K562 (cell line): Measurements from ENCODE around the gene CALR3. TPM values are rescaled to one million over a fixed set of nuclear protein-coding genes. Genes with fewer than 3 reads are reported as not detected.

Source experiments
- ARID1B ChIP-seq: fragments of 450-650 bp; IDR thresholded peaks from 2 replicates; pipeline ENCODE4 v1.6.1; 2016; ENCODE audit warnings: antibody characterized with exemption, mild to moderate bottlenecking, inconsistent platforms
- CBX3 ChIP-seq, 2 experiments: IDR thresholded peaks; 1 replicate in 1 of 2; 2 replicates in 1 of 2; pipeline ENCODE4 v1.6.1; 2012; ENCODE audit warnings: inconsistent platforms in 2 of 2, low read length in 2 of 2, borderline replicate concordance in 1 of 2, control low read depth in 1 of 2
- CTBP1 ChIP-seq: fragments of 450-650 bp; IDR thresholded peaks from 2 replicates; pipeline ENCODE4 v1.6.1; 2016; ENCODE audit warnings: borderline replicate concordance
- FOXA3 ChIP-seq, 2 experiments: fragments of 450-650 bp in 1 of 2; sonication (generic) in 1 of 2; formaldehyde crosslinking; IDR thresholded peaks in 1 of 2; conservative IDR thresholded peaks in 1 of 2; 2 replicates each; pipeline versions ENCODE4 v1.4.0 to v1.8.0; 2020 to 2022; ENCODE audit warnings: mild to moderate bottlenecking in 2 of 2, missing genetic modification reagents in 1 of 2
- MAFK ChIP-seq: IDR thresholded peaks from 2 replicates; pipeline ENCODE4 v1.6.1; 2011; ENCODE audit warnings: low read length, improper control_type of control experiment
- MYC ChIP-seq, 2 experiments: fragments of 250-450 bp in 1 of 2; sonication (Bioruptor Pico) in 1 of 2; IDR thresholded peaks; 2 replicates each; pipeline versions ENCODE4 v1.5.1 to v1.6.1; 2012 to 2021; ENCODE audit warnings: low read depth in 2 of 2, borderline replicate concordance in 1 of 2, improper control_type of control experiment in 1 of 2, low read length in 1 of 2, mild to moderate bottlenecking in 1 of 2, moderate library complexity in 1 of 2
- NR2C2 ChIP-seq, 2 experiments: fragments of 200-800 bp in 1 of 2; sonication (Bioruptor generic) in 1 of 2; sonication (generic) in 1 of 2; formaldehyde crosslinking in 1 of 2; IDR thresholded peaks; 2 replicates each; pipeline versions ENCODE4 v1.6.1 to v1.8.0; 2016 to 2022; ENCODE audit warnings: mild to moderate bottlenecking in 1 of 2, missing compliant biosample characterization in 1 of 2, missing genetic modification characterization in 1 of 2, missing genetic modification reagents in 1 of 2
- PML ChIP-seq: IDR thresholded peaks from 2 replicates; pipeline ENCODE4 v1.6.1; 2012; ENCODE audit warnings: low read length, inconsistent platforms
- RCOR1 ChIP-seq, 2 experiments: IDR thresholded peaks; 2 replicates each; pipeline ENCODE4 v1.6.1; 2012; ENCODE audit warnings: low read depth in 2 of 2, low read length in 2 of 2, borderline replicate concordance in 1 of 2, improper control_type of control experiment in 1 of 2
- RERE ChIP-seq: sonication (generic); formaldehyde crosslinking; IDR thresholded peaks from 2 replicates; pipeline ENCODE4 v1.8.0; 2023; ENCODE audit warnings: missing genetic modification reagents, mild to moderate bottlenecking, borderline replicate concordance
- SMARCA4 ChIP-seq: fragments of 450-650 bp; IDR thresholded peaks from 2 replicates; pipeline ENCODE4 v1.6.1; 2016
- SMARCE1 ChIP-seq: fragments of 450-650 bp; IDR thresholded peaks from 2 replicates; pipeline ENCODE4 v1.7.1; 2016; ENCODE audit warnings: mild to moderate bottlenecking
- TAL1 ChIP-seq: fragments of 450-650 bp; IDR thresholded peaks from 2 replicates; pipeline ENCODE4 v1.6.1; 2016; ENCODE audit warnings: mild to moderate bottlenecking
- TBL1XR1 ChIP-seq, 2 experiments: IDR thresholded peaks; 2 replicates each; pipeline ENCODE4 v1.6.1; 2012; ENCODE audit warnings: improper control_type of control experiment in 2 of 2, low read length in 2 of 2, mild to moderate bottlenecking in 1 of 2
- TEAD2 ChIP-seq: fragments of 450-650 bp; IDR thresholded peaks from 2 replicates; pipeline ENCODE4 v1.6.1; 2016; ENCODE audit warnings: missing genetic modification characterization, control low read depth, missing compliant biosample characterization
- TEAD4 ChIP-seq, 2 experiments: sonication (generic) in 1 of 2; formaldehyde crosslinking in 1 of 2; IDR thresholded peaks; 2 replicates each; pipeline versions ENCODE4 v1.6.1 to v1.8.0; 2012 to 2022; ENCODE audit warnings: borderline replicate concordance in 1 of 2, inconsistent platforms in 1 of 2, low read length in 1 of 2, mild to moderate bottlenecking in 1 of 2, missing genetic modification reagents in 1 of 2
- ZSCAN29 ChIP-seq: fragments of 450-650 bp; IDR thresholded peaks from 2 replicates; pipeline ENCODE4 v1.6.1; 2017
- polyA plus RNA-seq, 8 experiments: library from polyadenylated mRNA; depleted of rRNA in 4 of 8; stranded (reverse) in 5 of 8; unstranded in 3 of 8; fragments of >200 nt; fragmentation: Nextera tagmentation in 2 of 8; fragmentation: Illumina TruSeq in 1 of 8; extraction: Ambion mirVana in 2 of 8; extraction: Trizol in 1 of 8; gene quantifications; 2 replicates each; pipeline versions ENCODE4 v1.2.1 to v1.2.3, GENCODE V29; 2011 to 2014; ENCODE audit warnings: inconsistent platforms in 1 of 8, missing spikeins in 1 of 8
- total RNA-seq, 7 experiments: library from RNA; depleted of rRNA in 6 of 7; stranded (reverse); fragments of >200 nt in 6 of 7; fragmentation: Illumina TruSeq in 2 of 7; extraction: Trizol in 2 of 7; gene quantifications; 2 replicates each; pipeline versions ENCODE4 v1.2.1 to v1.2.3, GENCODE V29; 2011 to 2021; ENCODE audit warnings: low replicate concordance in 1 of 7
- TF ChIP-seq, protein P1 (sequence below), 3 experiments: fragments of 200-800 bp in 1 of 3; sonication (Bioruptor generic) in 1 of 3; sonication (generic) in 1 of 3; formaldehyde crosslinking in 1 of 3; IDR thresholded peaks; 2 replicates each; pipeline versions ENCODE4 v1.6.1 to v1.8.0; 2016 to 2022; ENCODE audit warnings: mild to moderate bottlenecking in 2 of 3, missing compliant biosample characterization in 2 of 3, missing genetic modification characterization in 2 of 3, missing genetic modification reagents in 1 of 3

CALR3 gene
- total and polyA plus RNA-seq, 9 of the 15 experiments (the other 6 are each of a cell fraction or from before 2014, with no cell fraction given): 0.15 to 0.41 (median 0.22) TPM; not detected in 4

GRCh38 chr19:16463991-16464575, 31.9 kb downstream of the CALR3 start (continued):
- TF ChIP-seq TBL1XR1 (IDR thresholded peaks at IDR 0.05; ENCODE audit: low read length in 2 of 2) (peak in 1 of 2 experiments; percentile 65; a peak in 1 of 4 replicates), CBX3 (IDR thresholded peaks at IDR 0.05; ENCODE audit: borderline replicate concordance in 1 of 2, low read length in 2 of 2) (0 out of 3 replicates have a peak, but pooled peaks of 1 of the 2 experiments have one; percentile 20), CTBP1 (peak; percentile 87), MYC (IDR thresholded peaks at IDR 0.05; ENCODE audit: low read depth, low read length) (0 out of 2 replicates have a peak, but pooled peaks have one; percentile 40), MYC (CRISPR knock-in tag; IDR thresholded peaks at IDR 0.05; ENCODE audit: borderline replicate concordance, low read depth) (no peak), MAFK (no peak), PML (peak; percentile 35; the same call in 1 of the 2 replicates), TAL1 (peak; percentile 73), FOXA3 (CRISPR knock-in tag; conservative IDR thresholded peaks at IDR 0.05 in 1 of 2, IDR thresholded peaks at IDR 0.05 in 1 of 2) (0 out of 4 replicates have a peak, but pooled peaks have one; percentile 21 to 37), TEAD4 (IDR thresholded peaks at IDR 0.05; ENCODE audit: low read length) (peak; percentile 93), TEAD4 (CRISPR knock-in tag; IDR thresholded peaks at IDR 0.05; ENCODE audit: borderline replicate concordance) (no peak), SMARCE1 (peak; percentile 52; the same call in 1 of the 2 replicates), NR2C2 (CRISPR knock-in tag; IDR thresholded peaks at IDR 0.05) (no peak), NR2C2 (tag; IDR thresholded peaks at IDR 0.05) (peak; percentile 71), SMARCA4 (peak; percentile 52; the same call in 1 of the 2 replicates), RCOR1 (IDR thresholded peaks at IDR 0.05; ENCODE audit: borderline replicate concordance in 1 of 2, low read depth in 2 of 2, low read length in 2 of 2) (peak; percentile 85 to 99; a peak in 3 of 4 replicates), ZSCAN29 (no peak), ARID1B (peak; percentile 81), RERE (CRISPR knock-in tag) (no peak), TEAD2 (tag) (peak; percentile 80)
- TF ChIP-seq, protein P1, sequence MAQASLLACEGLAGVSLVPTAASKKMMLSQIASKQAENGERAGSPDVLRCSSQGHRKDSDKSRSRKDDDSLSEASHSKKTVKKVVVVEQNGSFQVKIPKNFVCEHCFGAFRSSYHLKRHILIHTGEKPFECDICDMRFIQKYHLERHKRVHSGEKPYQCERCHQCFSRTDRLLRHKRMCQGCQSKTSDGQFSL (CRISPR knock-in tag; IDR thresholded peaks at IDR 0.05): no peak
- TF ChIP-seq, protein P1 (tag; IDR thresholded peaks at IDR 0.05): no peak
